ENCODE data around the gene PKN1.

The PKN1 gene

DNA sequence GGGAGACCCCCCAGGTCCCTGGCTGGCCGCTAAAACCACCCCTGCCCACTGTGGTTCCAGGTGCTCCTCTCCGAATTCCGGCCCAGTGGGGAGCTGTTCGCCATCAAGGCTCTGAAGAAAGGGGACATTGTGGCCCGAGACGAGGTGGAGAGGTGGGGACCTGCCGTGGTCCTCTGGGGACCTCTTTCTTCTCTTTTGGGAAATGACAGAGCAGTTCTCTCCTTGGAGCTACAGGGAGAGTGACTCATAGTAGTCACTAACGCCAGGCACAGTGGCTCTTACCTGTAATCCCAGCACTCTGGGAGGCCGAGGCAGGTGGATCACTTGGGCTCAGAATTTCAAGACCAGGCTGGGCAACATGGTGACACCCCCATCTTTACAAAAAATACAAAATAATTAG lies 34.7 kb downstream of the PKN1 start:
- DNase-seq: peak; percentile 45

- DNase-seq: no peak
Observed at GRCh38 chr19:14470031-14470876, 37.1 kb downstream of the PKN1 start.

DNA sequence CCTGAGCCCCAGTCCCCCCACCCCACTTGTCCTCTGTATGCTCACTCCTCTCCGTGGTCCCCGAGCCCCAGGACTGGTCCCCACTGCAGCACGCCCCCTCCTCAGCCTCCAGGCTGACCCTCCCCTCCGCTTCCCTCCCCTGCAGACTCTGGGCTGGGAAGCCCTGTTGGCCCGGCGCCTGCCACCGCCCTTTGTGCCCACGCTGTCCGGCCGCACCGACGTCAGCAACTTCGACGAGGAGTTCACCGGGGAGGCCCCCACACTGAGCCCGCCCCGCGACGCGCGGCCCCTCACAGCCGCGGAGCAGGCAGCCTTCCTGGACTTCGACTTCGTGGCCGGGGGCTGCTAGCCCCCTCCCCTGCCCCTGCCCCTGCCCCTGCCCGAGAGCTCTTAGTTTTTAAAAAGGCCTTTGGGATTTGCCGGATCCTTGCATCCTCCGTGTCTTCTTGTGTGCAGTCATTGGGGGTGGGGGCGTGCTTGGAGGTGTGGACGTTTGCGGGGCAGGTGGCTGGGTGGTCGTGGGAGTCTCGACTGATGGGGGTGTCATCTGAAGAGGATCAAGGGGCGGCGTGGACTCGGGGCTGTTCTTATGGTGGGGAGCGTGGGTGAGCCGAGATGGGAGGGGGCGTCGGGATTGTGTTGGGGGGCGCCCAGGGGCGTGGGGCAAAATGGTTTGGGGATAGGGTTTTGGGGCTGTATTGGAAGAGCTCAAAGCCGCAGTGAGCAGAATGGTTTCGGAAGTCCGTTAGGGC lies 38.5 kb downstream of the PKN1 start:
- no peak for DNase-seq

DNA sequence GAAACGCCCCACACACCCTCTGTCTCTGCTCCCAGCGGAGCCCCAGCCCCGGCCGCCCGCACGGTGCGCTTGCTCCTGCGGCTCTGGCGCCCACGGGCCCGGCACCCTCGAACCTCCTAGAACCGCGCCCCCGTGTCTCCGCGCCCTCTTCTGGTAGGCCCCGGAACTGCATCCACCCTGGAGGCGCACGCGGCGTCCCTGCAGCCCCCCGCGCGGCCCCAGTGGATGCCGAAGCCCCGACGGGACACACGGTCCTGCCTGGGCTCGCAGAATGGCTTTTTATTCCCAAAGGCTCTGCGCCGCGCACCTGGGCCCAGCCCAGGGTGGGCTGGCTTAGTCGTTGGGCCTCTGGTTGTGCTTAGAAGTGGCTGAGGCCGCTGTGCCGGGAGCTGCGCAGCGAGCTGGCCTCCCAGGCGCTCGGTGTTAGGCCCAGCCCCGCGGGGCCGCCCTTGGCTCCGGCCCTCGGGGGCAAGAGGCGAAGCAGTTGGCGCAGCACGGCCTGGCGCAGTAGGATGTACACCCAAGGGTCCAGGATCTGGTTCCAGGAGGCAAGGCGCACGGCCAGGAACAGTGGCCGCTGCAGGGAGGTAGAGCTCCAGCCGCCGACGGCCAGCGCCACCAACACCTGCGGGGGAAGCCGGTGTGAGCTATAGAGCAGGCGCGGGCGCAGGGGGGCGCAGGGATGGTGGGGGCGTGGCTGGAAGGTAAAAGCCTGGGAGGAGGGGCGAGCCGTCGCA lies 39.3 kb downstream of the PKN1 start:
- peak; percentile 85 for DNase-seq

- peak; percentile 61 for DNase-seq
Observed at GRCh38 chr19:14473073-14473977, 40.2 kb downstream of the PKN1 start.

DNA sequence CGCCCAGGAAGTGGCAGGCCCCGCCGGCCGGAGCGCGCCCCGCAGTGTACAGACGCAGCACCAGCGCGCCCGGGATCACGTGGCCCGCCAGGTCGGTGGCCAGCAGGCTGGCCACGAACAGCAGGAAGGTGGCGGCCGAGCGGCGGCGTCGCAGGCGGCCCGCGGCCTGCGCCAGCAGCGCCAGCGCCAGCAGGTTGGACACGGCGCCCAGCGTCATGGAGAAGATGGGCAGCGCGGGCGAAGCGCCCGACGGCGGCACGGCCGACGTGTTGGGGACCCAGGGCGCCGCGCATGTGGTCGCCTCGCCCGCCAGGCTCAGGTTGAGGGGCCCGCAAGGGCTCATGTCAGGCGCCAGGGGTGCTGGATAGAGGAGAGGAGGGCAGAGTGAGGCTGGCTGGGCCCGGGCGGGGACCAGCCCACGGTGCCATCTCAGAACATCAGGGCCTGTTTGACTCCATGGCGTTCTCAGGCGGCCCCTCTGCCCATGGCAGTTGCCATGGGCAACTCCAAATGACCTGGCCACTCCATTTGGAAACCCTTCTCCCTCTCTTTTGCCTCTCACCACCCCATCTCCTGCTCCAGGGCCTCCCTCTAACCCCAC lies 41.0 kb downstream of the PKN1 start:
- DNase-seq: no peak

DNA sequence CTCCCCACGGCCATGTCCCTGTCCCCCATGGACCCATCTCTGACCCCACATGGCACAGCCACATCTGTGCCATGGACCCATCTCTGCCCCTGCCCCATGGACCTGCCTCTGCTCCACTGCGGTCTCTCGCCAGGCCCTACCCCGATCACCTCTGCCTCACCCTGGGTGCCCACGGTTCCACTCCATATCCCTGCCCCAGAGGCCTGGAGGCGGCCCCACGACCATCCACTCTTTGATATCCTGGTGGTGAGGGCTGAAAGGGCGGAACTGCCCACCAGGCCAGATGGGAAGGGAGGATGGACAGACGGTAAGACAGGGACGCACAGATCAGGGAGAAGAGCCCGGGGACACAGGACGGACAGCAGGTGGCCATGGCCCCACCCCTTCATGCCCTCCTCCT lies 41.7 kb downstream of the PKN1 start:
- DNase-seq: no peak

GRCh38 chr19:14475251-14476073 lies 42.4 kb downstream of the PKN1 start, which contains the start of gene PTGER1:
Gene PTGER1, minus strand, starts transcription at chr19:14475354. Its CDS starts 1,034 bp downstream, at chr19:14474320.
- DNase-seq: peak; percentile 72

DNA sequence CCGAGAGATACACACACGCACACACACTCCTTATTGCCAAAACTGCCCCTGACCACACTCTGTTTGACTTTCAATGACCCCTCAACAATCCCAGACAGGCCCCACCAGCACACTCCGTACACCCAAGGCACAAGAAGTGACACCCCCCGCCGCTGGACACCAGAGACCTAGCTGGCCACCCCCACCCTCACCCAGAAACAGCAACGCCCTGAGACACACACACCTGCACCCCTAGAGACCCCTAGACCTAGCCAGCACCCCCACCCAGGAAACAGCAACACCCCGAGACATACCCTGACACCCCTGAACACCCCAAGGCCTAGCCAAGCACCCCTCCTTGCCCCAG lies 43.2 kb downstream of the PKN1 start:
- DNase-seq: no peak

GRCh38 chr19:14476673-14477401 lies 43.7 kb downstream of the PKN1 start:
- peak; percentile 57 for DNase-seq

- DNase-seq: no peak
Observed at GRCh38 chr19:14477418-14478112, 44.5 kb downstream of the PKN1 start.

DNA sequence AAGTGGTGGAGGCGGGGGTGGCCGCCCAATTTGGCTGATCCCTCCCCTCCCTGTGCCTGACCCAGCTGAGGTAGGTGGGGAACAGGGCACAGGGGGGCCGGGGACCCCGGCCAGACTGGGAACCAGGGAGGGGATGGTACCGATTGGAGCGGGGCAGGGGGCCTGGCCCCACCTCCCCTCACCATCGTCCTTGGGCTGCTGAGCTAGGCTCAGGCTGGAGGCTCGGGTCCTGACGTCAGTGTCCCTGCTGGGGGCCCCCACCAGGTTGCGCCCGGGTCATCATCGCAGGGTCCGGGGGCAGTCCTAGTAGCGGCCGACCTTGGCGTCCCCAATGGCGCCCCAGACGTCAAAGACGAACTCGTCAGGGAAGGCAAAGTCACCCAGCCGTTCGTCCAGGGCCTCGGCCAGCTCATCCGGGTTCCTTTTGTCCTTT lies 45.0 kb downstream of the PKN1 start:
- DNase-seq: no peak

GRCh38 chr19:14479309-14479974 lies 46.3 kb downstream of the PKN1 start:
- no peak for DNase-seq

DNA sequence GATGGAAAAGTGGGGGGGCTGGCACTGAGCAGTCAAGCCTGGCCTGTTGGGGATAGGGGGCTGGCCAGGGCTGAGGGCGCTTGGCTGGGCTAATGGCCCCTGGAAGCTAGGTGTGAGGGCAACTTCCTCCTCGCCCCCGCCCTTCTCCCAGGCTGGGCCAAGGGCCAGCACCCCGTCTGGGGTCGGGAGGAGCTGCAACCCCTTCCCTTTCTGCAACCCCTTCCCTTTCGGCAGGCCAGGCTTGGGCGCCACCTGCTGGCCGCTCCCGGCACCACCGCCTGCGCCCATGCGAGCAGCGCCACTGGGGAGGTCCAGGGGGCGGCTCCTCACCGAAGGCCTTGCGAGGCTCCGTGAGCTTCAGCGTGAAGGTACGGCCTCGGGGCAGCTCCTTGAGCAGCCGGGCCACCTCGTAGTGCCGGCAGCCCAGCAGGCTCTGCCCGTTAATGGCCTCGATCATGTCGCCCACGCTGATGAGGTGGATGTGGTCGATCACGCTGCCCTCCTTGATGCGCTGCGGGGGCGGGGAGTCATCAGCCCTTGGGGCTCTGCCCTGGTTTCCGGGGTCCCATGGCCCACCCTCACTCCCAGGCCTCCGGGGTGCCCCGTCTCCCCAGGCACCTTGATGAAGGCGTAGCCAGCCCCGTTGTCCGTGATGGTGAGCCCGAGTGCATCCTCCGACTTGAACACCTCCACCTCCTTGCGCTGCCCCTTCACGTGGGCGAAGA lies 47.0 kb downstream of the PKN1 start:
- peak; percentile 74 for DNase-seq

DNA sequence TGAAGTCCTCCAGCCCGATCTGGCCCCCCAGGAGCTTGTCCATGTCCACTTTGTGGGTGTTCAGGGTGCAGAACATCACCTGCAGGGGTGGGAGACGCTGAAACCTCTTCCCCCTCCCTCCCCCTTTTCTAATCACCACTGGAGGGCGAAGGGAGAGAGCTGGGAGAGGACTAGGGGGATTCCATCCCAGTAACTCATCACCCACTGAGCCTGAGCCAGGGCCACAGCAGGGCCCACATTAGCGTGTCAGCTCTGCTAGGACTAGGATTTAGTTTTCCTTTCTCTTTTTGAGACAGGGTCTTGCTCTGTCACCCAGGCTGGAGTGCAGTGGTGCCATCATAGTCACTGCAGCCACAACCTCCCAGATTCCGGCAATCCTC lies 47.6 kb downstream of the PKN1 start:
- no peak for DNase-seq

DNA sequence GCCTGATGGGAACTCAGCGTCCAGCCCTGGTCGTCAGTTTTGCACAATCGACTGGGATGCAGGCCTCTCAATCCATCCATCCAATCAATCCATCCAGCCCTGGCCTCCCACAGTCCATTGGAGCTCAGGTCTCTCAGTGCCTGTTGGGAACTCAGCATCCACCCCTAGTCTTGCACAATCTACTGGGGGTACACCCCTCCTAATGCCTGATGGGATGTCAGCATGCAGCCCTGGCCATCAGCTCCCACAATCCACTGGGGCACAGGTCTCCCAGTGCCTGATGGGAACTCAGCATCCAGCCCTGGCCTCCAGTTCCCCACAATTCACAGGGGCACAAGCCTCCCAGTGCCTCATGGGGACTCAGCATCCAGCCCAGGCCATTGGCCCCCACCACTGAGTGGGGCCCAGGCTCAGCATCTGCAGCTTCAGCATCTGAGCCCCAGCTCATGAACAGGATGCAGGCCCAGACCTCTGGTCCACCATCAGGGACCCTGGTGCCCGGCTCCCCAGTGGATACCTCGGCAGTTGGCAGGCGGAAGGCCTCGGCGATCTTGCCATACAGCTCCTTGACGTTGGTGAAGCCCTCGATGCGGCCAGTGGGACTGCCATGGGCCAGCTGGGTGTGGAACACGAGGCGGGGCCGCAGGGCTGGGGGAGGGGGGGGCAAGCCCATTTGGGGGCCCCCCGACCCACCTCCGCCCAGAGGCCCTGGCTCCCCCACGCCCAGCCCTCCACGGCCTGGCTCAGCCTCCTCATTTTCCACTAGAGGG lies 49.3 kb downstream of the PKN1 start:
- no peak for DNase-seq

- no peak for DNase-seq
Observed at GRCh38 chr19:14487370-14488125, 54.4 kb downstream of the PKN1 start.

Measured in hematopoietic multipotent progenitor cell treated with erythropoietin and hydrocortisone succinate and interleukin-3 and kit ligand, for 4 days (in vitro differentiated cells).